HEK293 (cell line): ENCODE data around the gene PPDPF.
A peak's percentile ranks its signal among the peaks of the same experiment; 100 is the strongest.

Experiments
- CTCF ChIA-PET: fragments of 350-600 bp; formaldehyde crosslinking; extraction: SDS; loops from one replicate; lab custom pipeline; 2021; ENCODE audit warnings: antibody characterized with exemption; lab: Yijun Ruan, JAX
- POLR2A ChIA-PET: fragments of 300-600 bp; formaldehyde crosslinking; extraction: SDS; loops from one replicate; lab custom pipeline; 2020; ENCODE audit warnings: antibody characterized with exemption, inconsistent platforms; lab: Yijun Ruan, JAX
- H3K27ac ChIP-seq: fragments of 200-500 bp; sonication (Bioruptor generic); 2 replicates; pipeline ENCODE4 v1.5.1; 2014; ENCODE audit warnings: low read depth, low read length, control low read depth, inconsistent platforms; ENCODE audit errors: extremely low read depth
- H3K36me3 ChIP-seq, 2 experiments: fragments of 200-500 bp in 1 of 2; sonication (Bioruptor generic) in 1 of 2; 1 replicate in 1 of 2; 2 replicates in 1 of 2; pipeline ENCODE4 v1.5.1; 2014 to 2017; ENCODE audit warnings: inconsistent platforms in 2 of 2, low read length in 2 of 2; ENCODE audit not compliant: control insufficient read depth in 2 of 2, insufficient read depth in 1 of 2
- H3K4me1 ChIP-seq: fragments of 200-500 bp; sonication (Bioruptor generic); 2 replicates; pipeline ENCODE4 v1.5.1; 2014; ENCODE audit warnings: mild to moderate bottlenecking, low read length, inconsistent platforms; ENCODE audit not compliant: control insufficient read depth, insufficient read depth
- H3K4me3 ChIP-seq: 2 replicates; pipeline ENCODE4 v1.5.1; 2011; ENCODE audit warnings: low read depth, mild to moderate bottlenecking, control low read depth, low read length, moderate library complexity
- H3K9me3 ChIP-seq: fragments of 200-500 bp; sonication (Bioruptor generic); 2 replicates; pipeline ENCODE4 v1.5.1; 2014; ENCODE audit warnings: low read depth, low read length, inconsistent platforms; ENCODE audit not compliant: control insufficient read depth, insufficient read depth
- GLI2 ChIP-seq: fragments of 450-650 bp; formaldehyde crosslinking; IDR thresholded peaks from 2 replicates; pipeline ENCODE4; 2017; ENCODE audit warnings: missing biosample characterization, missing genetic modification characterization, low read depth, borderline replicate concordance
- GLIS1 ChIP-seq: fragments of 450-650 bp; formaldehyde crosslinking; IDR thresholded peaks from 2 replicates; pipeline ENCODE4 v1.5.1; 2016; ENCODE audit warnings: missing biosample characterization, missing genetic modification characterization
- KLF10 ChIP-seq: fragments of 450-650 bp; IDR thresholded peaks from 2 replicates; pipeline ENCODE4 v1.5.1; 2018; ENCODE audit warnings: missing biosample characterization, mild to moderate bottlenecking, missing genetic modification characterization
- KLF8 ChIP-seq: fragments of 450-650 bp; formaldehyde crosslinking; IDR thresholded peaks from 2 replicates; pipeline ENCODE4 v1.5.1; 2016; ENCODE audit warnings: missing biosample characterization, missing genetic modification characterization
- SCRT2 ChIP-seq: fragments of 450-650 bp; formaldehyde crosslinking; IDR thresholded peaks from 2 replicates; pipeline ENCODE4 v1.5.1; 2016; ENCODE audit warnings: missing biosample characterization, missing genetic modification characterization
- ZBTB7A ChIP-seq: fragments of 450-650 bp; formaldehyde crosslinking; IDR thresholded peaks from 2 replicates; pipeline ENCODE4 v1.5.1; 2016; ENCODE audit warnings: low read depth, missing biosample characterization, missing genetic modification characterization
- ZBTB8A ChIP-seq: fragments of 450-650 bp; formaldehyde crosslinking; IDR thresholded peaks from 2 replicates; pipeline ENCODE4 v1.5.1; 2016; ENCODE audit warnings: missing biosample characterization, missing genetic modification characterization
- ZFP69B ChIP-seq: fragments of 450-650 bp; formaldehyde crosslinking; IDR thresholded peaks from 2 replicates; pipeline ENCODE4 v1.5.1; 2016; ENCODE audit warnings: missing biosample characterization, missing genetic modification characterization
- ZNF10 ChIP-seq: fragments of 450-650 bp; formaldehyde crosslinking; IDR thresholded peaks from 2 replicates; pipeline ENCODE4 v1.5.1; 2017; ENCODE audit warnings: missing biosample characterization, missing genetic modification characterization
- ZNF600 ChIP-seq: fragments of 450-650 bp; formaldehyde crosslinking; IDR thresholded peaks from 2 replicates; pipeline ENCODE4 v1.5.1; 2016; ENCODE audit warnings: missing biosample characterization, missing genetic modification characterization
- ZNF629 ChIP-seq: fragments of 450-650 bp; formaldehyde crosslinking; IDR thresholded peaks from 2 replicates; pipeline ENCODE4 v1.5.1; 2017; ENCODE audit warnings: missing biosample characterization, missing genetic modification characterization
- TF ChIP-seq, protein P1 (sequence below): fragments of 450-650 bp; formaldehyde crosslinking; IDR thresholded peaks from 2 replicates; pipeline ENCODE4 v1.5.1; 2017; ENCODE audit warnings: missing biosample characterization, missing genetic modification characterization
- TF ChIP-seq, protein P2 (sequence below): fragments of 450-650 bp; formaldehyde crosslinking; IDR thresholded peaks from 2 replicates; pipeline ENCODE4; 2016; ENCODE audit warnings: missing biosample characterization, missing genetic modification characterization
- TF ChIP-seq, protein P3 (sequence below): fragments of 450-650 bp; formaldehyde crosslinking; IDR thresholded peaks from 2 replicates; pipeline ENCODE4 v1.5.1; 2016; ENCODE audit warnings: missing biosample characterization, missing genetic modification characterization

PPDPF gene

DNA sequence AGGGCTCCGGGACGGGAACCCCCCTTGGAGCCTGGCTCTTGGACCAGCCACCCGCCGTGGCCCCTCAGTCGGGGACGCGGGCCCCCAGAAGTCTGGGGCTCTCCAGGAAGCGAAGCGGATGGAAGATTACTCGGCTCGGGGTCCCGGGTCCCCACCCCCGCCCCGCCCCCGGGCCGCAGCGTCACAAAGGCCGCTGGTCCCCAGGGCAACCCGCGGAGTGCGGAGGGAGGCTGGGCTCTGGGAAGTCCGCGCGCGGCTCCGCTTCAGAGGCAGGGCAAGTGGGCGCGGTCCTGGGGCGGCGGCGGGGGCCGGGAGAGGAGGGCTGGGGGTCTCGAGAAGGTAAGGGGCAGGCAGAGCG, 33.3 kb downstream of the PPDPF start, which contains the start of gene FNDC11:
Gene FNDC11, plus strand, starts transcription at position 227 of the 358 bp plus-strand sequence. CDS start 1,505 bp downstream, outside the sequence.
- 0 out of 2 replicates have a peak, but pooled peaks cover 2% of the 10 kb centered on the region for H3K4me1 ChIP-seq
- H3K9me3 ChIP-seq: no peaks in the 10 kb centered on the region
- H3K27ac ChIP-seq: no peak within 1 kb of the TSS; the same call in 1 of the 2 replicates
- TF ChIP-seq KLF10 (tag by site-specific recombination): peak; percentile 32; the same call in 1 of the 2 replicates
- TF ChIP-seq, protein P1, sequence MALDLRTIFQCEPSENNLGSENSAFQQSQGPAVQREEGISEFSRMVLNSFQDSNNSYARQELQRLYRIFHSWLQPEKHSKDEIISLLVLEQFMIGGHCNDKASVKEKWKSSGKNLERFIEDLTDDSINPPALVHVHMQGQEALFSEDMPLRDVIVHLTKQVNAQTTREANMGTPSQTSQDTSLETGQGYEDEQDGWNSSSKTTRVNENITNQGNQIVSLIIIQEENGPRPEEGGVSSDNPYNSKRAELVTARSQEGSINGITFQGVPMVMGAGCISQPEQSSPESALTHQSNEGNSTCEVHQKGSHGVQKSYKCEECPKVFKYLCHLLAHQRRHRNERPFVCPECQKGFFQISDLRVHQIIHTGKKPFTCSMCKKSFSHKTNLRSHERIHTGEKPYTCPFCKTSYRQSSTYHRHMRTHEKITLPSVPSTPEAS (tag by site-specific recombination): no peak
- TF ChIP-seq, protein P2, sequence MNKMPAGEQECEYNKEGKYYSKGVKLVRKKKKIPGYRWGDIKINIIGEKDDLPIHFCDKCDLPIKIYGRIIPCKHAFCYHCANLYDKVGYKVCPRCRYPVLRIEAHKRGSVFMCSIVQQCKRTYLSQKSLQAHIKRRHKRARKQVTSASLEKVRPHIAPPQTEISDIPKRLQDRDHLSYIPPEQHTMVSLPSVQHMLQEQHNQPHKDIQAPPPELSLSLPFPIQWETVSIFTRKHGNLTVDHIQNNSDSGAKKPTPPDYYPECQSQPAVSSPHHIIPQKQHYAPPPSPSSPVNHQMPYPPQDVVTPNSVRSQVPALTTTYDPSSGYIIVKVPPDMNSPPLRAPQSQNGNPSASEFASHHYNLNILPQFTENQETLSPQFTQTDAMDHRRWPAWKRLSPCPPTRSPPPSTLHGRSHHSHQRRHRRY (tag by site-specific recombination): no peak
- POLR2A ChIA-PET: no interaction called here
- H3K4me3 ChIP-seq: peak within 1 kb of the TSS; percentile 27
- no peaks in the 10 kb centered on the region for H3K36me3 ChIP-seq
- CTCF ChIA-PET: no interaction called here

DNA sequence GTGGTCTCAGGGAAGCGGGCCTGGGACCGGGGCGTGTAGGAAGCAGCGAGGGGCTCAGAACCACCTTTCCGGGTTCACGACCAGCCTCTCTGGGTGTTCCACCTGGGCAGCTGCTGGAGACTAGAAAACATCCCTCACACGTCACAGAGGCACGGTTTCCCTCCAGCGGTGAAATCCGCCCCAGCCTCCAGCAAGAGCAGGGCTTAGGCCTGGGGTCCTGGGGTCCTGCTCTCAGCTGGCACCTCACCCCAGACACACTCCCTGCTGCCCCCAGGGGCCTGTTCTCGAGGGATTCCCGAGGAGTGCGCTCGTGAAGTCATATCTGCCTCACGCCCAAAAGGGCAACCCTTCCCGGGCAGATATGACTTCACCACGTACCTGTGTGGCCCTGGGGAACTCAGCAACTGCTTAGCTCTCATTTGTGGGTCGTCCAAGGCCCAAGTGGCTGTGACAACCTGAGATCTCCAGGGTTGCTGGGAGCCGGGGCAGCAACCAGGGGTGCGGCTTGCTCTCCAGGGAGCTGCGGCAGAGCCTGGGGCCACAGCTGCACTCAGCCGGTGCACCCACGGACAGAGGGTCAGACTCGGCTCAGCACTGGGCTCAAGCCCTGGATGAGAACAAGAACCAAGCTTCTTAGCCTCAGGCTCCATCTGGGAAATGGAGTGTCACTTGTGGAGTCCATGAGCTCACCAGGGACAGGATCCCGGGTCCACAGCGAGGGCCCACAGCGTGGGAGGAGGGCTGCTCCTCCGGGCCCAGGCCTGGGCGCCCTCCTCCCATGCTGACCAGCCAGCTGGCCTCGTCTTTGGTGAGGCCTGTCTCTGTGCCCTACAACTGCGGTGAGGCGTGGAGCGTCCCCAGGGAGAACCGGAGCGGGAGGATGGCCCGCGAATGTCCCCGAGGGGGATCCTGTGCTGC, 34.1 kb downstream of the PPDPF start:
- Histone ChIP-seq H3K27ac (no peak overlapping the region), H3K4me3 (no peak overlapping the region), H3K36me3 (no peaks in the 10 kb centered on the region), H3K4me1 (0 out of 2 replicates have a peak, but pooled peaks cover 2% of the 10 kb centered on the region), H3K9me3 (no peaks in the 10 kb centered on the region)
- POLR2A ChIA-PET: interaction anchor here (0.5 kb wide), 1 partner anchor 270 kb away, joined by 6 read pairs; no protein-coding TSS in a partner anchor
- CTCF ChIA-PET: interaction anchor here (0.6 kb wide), 1 partner anchor 27 kb away, joined by 4 read pairs; no protein-coding TSS in a partner anchor
- no peak for TF ChIP-seq ZBTB7A (tag by site-specific recombination)
- no peak for TF ChIP-seq GLI2 (tag by site-specific recombination)
- peak; percentile 34 for TF ChIP-seq ZNF629 (tag by site-specific recombination)
- TF ChIP-seq, protein P3, sequence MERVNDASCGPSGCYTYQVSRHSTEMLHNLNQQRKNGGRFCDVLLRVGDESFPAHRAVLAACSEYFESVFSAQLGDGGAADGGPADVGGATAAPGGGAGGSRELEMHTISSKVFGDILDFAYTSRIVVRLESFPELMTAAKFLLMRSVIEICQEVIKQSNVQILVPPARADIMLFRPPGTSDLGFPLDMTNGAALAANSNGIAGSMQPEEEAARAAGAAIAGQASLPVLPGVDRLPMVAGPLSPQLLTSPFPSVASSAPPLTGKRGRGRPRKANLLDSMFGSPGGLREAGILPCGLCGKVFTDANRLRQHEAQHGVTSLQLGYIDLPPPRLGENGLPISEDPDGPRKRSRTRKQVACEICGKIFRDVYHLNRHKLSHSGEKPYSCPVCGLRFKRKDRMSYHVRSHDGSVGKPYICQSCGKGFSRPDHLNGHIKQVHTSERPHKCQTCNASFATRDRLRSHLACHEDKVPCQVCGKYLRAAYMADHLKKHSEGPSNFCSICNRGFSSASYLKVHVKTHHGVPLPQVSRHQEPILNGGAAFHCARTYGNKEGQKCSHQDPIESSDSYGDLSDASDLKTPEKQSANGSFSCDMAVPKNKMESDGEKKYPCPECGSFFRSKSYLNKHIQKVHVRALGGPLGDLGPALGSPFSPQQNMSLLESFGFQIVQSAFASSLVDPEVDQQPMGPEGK (tag by site-specific recombination): no peak
- peak; percentile 61; the same call in 1 of the 2 replicates for TF ChIP-seq ZNF10 (tag by site-specific recombination)
- TF ChIP-seq KLF8 (tag by site-specific recombination): peak; percentile 12; the same call in 1 of the 2 replicates
- TF ChIP-seq SCRT2 (tag by site-specific recombination): peak; percentile 80
- peak; percentile 52 for TF ChIP-seq GLIS1 (tag by site-specific recombination)
- TF ChIP-seq ZNF600 (tag by site-specific recombination): 0 out of 2 replicates have a peak, but pooled peaks have one; percentile 21
- 0 out of 2 replicates have a peak, but pooled peaks have one; percentile 52 for TF ChIP-seq ZFP69B (tag by site-specific recombination)
- 0 out of 2 replicates have a peak, but pooled peaks have one; percentile 13 for TF ChIP-seq ZBTB8A (tag by site-specific recombination)
